Panc1 (cell line): ENCODE results near the gene ICAM2. TPM values are rescaled to one million over a fixed set of nuclear protein-coding genes. Genes with fewer than 3 reads are reported as not detected.

Experiments used
- ATAC-seq: fragments of 200-7000 bp; cut with Tn5 transposase; 2 replicates; pipeline ENCODE4 v1.9.1; 2020; ENCODE audit warnings: mild to moderate bottlenecking, moderate library complexity
- BruUV-seq: library from RNA; stranded (reverse); fragments of 400-500 nt; replicated peaks from 2 replicates; lab custom pipeline; 2021; lab: Mats Ljungman, UMichigan
- CTCF ChIA-PET: fragments of 300-600 bp; sonication (Branson Sonifier 250); formaldehyde crosslinking; loops from one replicate; lab custom pipeline; 2022; ENCODE audit warnings: antibody characterized with exemption; lab: Charles Lee
- POLR2A ChIA-PET: fragments of 300-600 bp; sonication (Branson Sonifier 250); formaldehyde crosslinking; loops from one replicate; lab custom pipeline; 2022; ENCODE audit warnings: antibody characterized with exemption; lab: Charles Lee
- DNase-seq: peaks from one replicate; pipeline ENCODE4 v3.0.0-alpha.2; 2010; ENCODE audit warnings: low read depth, low spot score
- H3K27ac ChIP-seq: 2 replicates; pipeline ENCODE4 v1.5.1; 2011; ENCODE audit warnings: mild to moderate bottlenecking, low read length, inconsistent platforms
- H3K27me3 ChIP-seq: fragments of 200-500 bp; sonication (Bioruptor generic); 2 replicates; pipeline ENCODE4 v1.6.0; 2014; ENCODE audit warnings: low read length, inconsistent platforms; ENCODE audit not compliant: control insufficient read depth, insufficient read depth
- H3K36me3 ChIP-seq: fragments of 200-500 bp; sonication (Bioruptor generic); 2 replicates; pipeline ENCODE4 v1.5.1; 2014; ENCODE audit warnings: inconsistent platforms, mild to moderate bottlenecking, low read length, moderate library complexity; ENCODE audit not compliant: control insufficient read depth, insufficient read depth
- H3K4me1 ChIP-seq: 2 replicates; pipeline ENCODE4 v1.5.1; 2011; ENCODE audit warnings: inconsistent platforms, mild to moderate bottlenecking, low read length, moderate library complexity; ENCODE audit not compliant: control insufficient read depth, insufficient read depth
- H3K4me3 ChIP-seq, 2 experiments: 2 replicates each; pipeline ENCODE4 v1.5.1; 2011 to 2012; ENCODE audit warnings: low read depth in 2 of 2, low read length in 2 of 2, mild to moderate bottlenecking in 2 of 2, inconsistent platforms in 1 of 2, moderate library complexity in 1 of 2
- H3K9me3 ChIP-seq: fragments of 200-500 bp; sonication (Bioruptor generic); 2 replicates; pipeline ENCODE4 v1.5.1; 2014; ENCODE audit warnings: low read depth, mild to moderate bottlenecking, inconsistent platforms, low read length, moderate library complexity; ENCODE audit not compliant: control insufficient read depth, insufficient read depth
- CTCF ChIP-seq: fragments of 450-650 bp; IDR thresholded peaks from 2 replicates; pipeline ENCODE4 v1.5.1; 2017; ENCODE audit warnings: mild to moderate bottlenecking
- POLR2AphosphoS5 ChIP-seq: IDR thresholded peaks from 2 replicates; pipeline ENCODE4 v1.6.1; 2012; ENCODE audit warnings: mild to moderate bottlenecking, low read depth, low read length, moderate library complexity
- REST ChIP-seq, 2 experiments: IDR thresholded peaks; 2 replicates each; pipeline ENCODE4 v1.6.1; 2011 to 2012; ENCODE audit warnings: low read depth in 2 of 2, control low read depth in 1 of 2, low read length in 1 of 2, mild to moderate bottlenecking in 1 of 2, moderate library complexity in 1 of 2; ENCODE audit not compliant: insufficient read depth in 1 of 2
- SIN3A ChIP-seq: IDR thresholded peaks from 2 replicates; pipeline ENCODE4 v1.6.1; 2012; ENCODE audit warnings: low read depth, mild to moderate bottlenecking, low read length, moderate library complexity, borderline replicate concordance; ENCODE audit not compliant: insufficient read depth
- TCF7L2 ChIP-seq: IDR thresholded peaks from 2 replicates; pipeline ENCODE4 v1.6.1; 2011; ENCODE audit warnings: mild to moderate bottlenecking, low read depth, low read length, inconsistent platforms
- in situ Hi-C: cut with HindIII; loops from 2 replicates; pipeline ENCODE4 v1.10.0; 2016; ENCODE audit warnings: low sequenced_read_pairs, low pct_unique_long_range_greater_than_20kb
- intact Hi-C: fragments of 100-400 bp; cut with micrococcal nuclease; formaldehyde crosslinking; loops from one replicate; pipeline ENCODE4 v1.10.0; 2022; ENCODE audit not compliant: unreplicated experiment
- total RNA-seq: library from RNA; stranded (reverse); gene quantifications from one replicate; pipeline ENCODE4 v1.2.1, GENCODE V29; 2021; ENCODE audit not compliant: unreplicated experiment

The ICAM2 gene
- total RNA-seq, 1 experiment from 2014 or later: 0.33 TPM

- POLR2A ChIA-PET: no interaction called here
- Histone ChIP-seq H3K4me1 (no peaks in the 10 kb centered on the region), H3K27me3 (no peaks in the 10 kb centered on the region), H3K27ac (no peak overlapping the region), H3K9me3 (no peaks in the 10 kb centered on the region), H3K4me3 (no peak overlapping the region), H3K36me3 (no peaks in the 10 kb centered on the region)
- DNase-seq (no peak), ATAC-seq (no peak)
- intact Hi-C loops (no loop called here), in situ Hi-C loops (no loop called here)
- CTCF ChIA-PET: interaction anchor here (0.6 kb wide), 1 partner anchor 199 kb away, joined by 5 read pairs; no protein-coding TSS in a partner anchor
- no TSS peak for BruUV-seq
- TF ChIP-seq TCF7L2 (no peak), CTCF (no peak), POLR2AphosphoS5 (no peak), REST (IDR thresholded peaks at IDR 0.05; ENCODE audit: insufficient read depth in 1 of 2, low read depth in 2 of 2, low read length in 1 of 2) (no peak), SIN3A (no peak)
Measured at GRCh38 chr17:64056269-64057005, 36.0 kb upstream of the ICAM2 start.

- BruUV-seq: no TSS peak
- intact Hi-C loops: no loop called here
- DNase-seq (no peak), ATAC-seq (no peak)
- TF ChIP-seq TCF7L2 (no peak), SIN3A (no peak), CTCF (no peak), POLR2AphosphoS5 (no peak), REST (IDR thresholded peaks at IDR 0.05; ENCODE audit: insufficient read depth in 1 of 2, low read depth in 2 of 2, low read length in 1 of 2) (no peak)
- H3K4me1 ChIP-seq: no peaks in the 10 kb centered on the region
- no peak overlapping the region for H3K27ac ChIP-seq
- in situ Hi-C loops: no loop called here
- CTCF ChIA-PET: no interaction called here
- H3K36me3 ChIP-seq: no peaks in the 10 kb centered on the region
- H3K4me3 ChIP-seq: no peak overlapping the region
- no peaks in the 10 kb centered on the region for H3K9me3 ChIP-seq
- no peaks in the 10 kb centered on the region for H3K27me3 ChIP-seq
- POLR2A ChIA-PET: no interaction called here
Measured at GRCh38 chr17:64055183-64056142, 35.0 kb upstream of the ICAM2 start.
